A673 (cell line): ENCODE measurements around the gene UBFD1.

Experiments
- EZH2 ChIP-seq: fragments of 200-600 bp; sonication (generic); IDR thresholded peaks from 2 replicates; pipeline ENCODE4 v1.6.1; 2017; ENCODE audit warnings: borderline replicate concordance, low read depth, mild to moderate bottlenecking, mixed read lengths, antibody characterized with exemption, low read length; ENCODE audit not compliant: poor library complexity, severe bottlenecking
- TF ChIP-seq, protein P1 (sequence below): fragments of 300-800, 200-600 bp; sonication (generic); conservative IDR thresholded peaks from 2 replicates; pipeline ENCODE4 v1.5.1; 2017; ENCODE audit warnings: low read depth, mild to moderate bottlenecking, antibody characterized with exemption, low read length, moderate library complexity, mixed read lengths

DNA sequence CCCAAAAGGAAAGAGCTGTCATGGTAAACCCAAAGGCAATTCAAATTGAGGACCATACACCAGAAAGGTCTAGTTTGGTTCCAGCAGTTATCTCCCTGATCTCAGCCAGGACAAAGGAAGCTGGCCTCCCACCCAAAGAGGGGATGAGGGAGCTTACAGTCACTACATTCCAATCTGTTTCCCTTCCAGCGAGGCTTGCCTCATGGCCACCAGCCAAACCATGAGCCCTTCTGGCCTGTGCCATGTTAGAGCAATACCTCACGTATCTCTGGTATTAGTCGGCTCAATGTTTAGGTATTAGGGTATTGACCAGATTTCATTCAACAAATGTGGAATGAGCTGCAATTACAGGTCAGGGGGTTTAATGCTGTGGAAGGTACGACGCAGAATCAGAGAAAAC is 30.2 kb downstream of the UBFD1 start:
- TF ChIP-seq, protein P1, sequence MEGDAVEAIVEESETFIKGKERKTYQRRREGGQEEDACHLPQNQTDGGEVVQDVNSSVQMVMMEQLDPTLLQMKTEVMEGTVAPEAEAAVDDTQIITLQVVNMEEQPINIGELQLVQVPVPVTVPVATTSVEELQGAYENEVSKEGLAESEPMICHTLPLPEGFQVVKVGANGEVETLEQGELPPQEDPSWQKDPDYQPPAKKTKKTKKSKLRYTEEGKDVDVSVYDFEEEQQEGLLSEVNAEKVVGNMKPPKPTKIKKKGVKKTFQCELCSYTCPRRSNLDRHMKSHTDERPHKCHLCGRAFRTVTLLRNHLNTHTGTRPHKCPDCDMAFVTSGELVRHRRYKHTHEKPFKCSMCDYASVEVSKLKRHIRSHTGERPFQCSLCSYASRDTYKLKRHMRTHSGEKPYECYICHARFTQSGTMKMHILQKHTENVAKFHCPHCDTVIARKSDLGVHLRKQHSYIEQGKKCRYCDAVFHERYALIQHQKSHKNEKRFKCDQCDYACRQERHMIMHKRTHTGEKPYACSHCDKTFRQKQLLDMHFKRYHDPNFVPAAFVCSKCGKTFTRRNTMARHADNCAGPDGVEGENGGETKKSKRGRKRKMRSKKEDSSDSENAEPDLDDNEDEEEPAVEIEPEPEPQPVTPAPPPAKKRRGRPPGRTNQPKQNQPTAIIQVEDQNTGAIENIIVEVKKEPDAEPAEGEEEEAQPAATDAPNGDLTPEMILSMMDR: no peak
- no peak for TF ChIP-seq EZH2
